GM12878 (cell line): ENCODE data around the gene LRRC75A.

ENCODE experiments used
- ASH2L ChIP-seq: fragments of 300-600, 200-600 bp; sonication (generic); IDR thresholded peaks from 2 replicates; pipeline ENCODE4 v1.6.1; 2017; ENCODE audit warnings: low read depth, mild to moderate bottlenecking, borderline replicate concordance
- BHLHE40 ChIP-seq, 2 experiments: fragments of 450-650 bp in 1 of 2; IDR thresholded peaks; 2 replicates each; pipeline ENCODE4 v1.6.1; 2011 to 2017; ENCODE audit warnings: low read depth in 2 of 2, borderline replicate concordance in 1 of 2, improper control_type of control experiment in 1 of 2, low read length in 1 of 2, mild to moderate bottlenecking in 1 of 2
- CHD2 ChIP-seq: IDR thresholded peaks from 2 replicates; pipeline ENCODE4 v1.6.1; 2011; ENCODE audit warnings: low read depth, low read length, improper control_type of control experiment, borderline replicate concordance
- EP300 ChIP-seq, 2 experiments: fragments of 150-350 bp in 1 of 2; IDR thresholded peaks; 2 replicates each; pipeline ENCODE4 v1.6.1; 2011 to 2012; ENCODE audit warnings: low read depth in 2 of 2, low read length in 2 of 2, borderline replicate concordance in 1 of 2, improper control_type of control experiment in 1 of 2, inconsistent platforms in 1 of 2; ENCODE audit not compliant: control insufficient read depth in 1 of 2
- MTA3 ChIP-seq: IDR thresholded peaks from 2 replicates; pipeline ENCODE4 v1.6.1; 2012; ENCODE audit warnings: low read length, inconsistent platforms, borderline replicate concordance
- NFXL1 ChIP-seq: fragments of 450-650 bp; IDR thresholded peaks from 2 replicates; pipeline ENCODE4 v1.6.1; 2017; ENCODE audit warnings: antibody characterized with exemption, mild to moderate bottlenecking, borderline replicate concordance
- NFYB ChIP-seq: IDR thresholded peaks from 2 replicates; pipeline ENCODE4 v1.6.1; 2011; ENCODE audit warnings: low read depth, mild to moderate bottlenecking, low read length, improper control_type of control experiment, moderate library complexity; ENCODE audit not compliant: insufficient read depth
- POLR2AphosphoS5 ChIP-seq: IDR thresholded peaks from 2 replicates; pipeline ENCODE4 v1.6.1; 2011; ENCODE audit warnings: mild to moderate bottlenecking, low read length, inconsistent platforms
- RCOR1 ChIP-seq: conservative IDR thresholded peaks from 2 replicates; pipeline ENCODE4 v1.6.1; 2012; ENCODE audit warnings: low read depth, low read length, improper control_type of control experiment
- STAT3 ChIP-seq: IDR thresholded peaks from 2 replicates; pipeline ENCODE4 v1.6.1; 2011; ENCODE audit warnings: low read depth, low read length, improper control_type of control experiment
- ZNF384 ChIP-seq: IDR thresholded peaks from 2 replicates; pipeline ENCODE4 v1.6.1; 2012; ENCODE audit warnings: low read depth, mild to moderate bottlenecking, low read length, improper control_type of control experiment, borderline replicate concordance
- TF ChIP-seq, protein P1 (sequence below): fragments of 450-650 bp; IDR thresholded peaks from 2 replicates; pipeline ENCODE4 v1.6.1; 2016; ENCODE audit warnings: mild to moderate bottlenecking
- TF ChIP-seq, protein P2 (sequence below): IDR thresholded peaks from 2 replicates; pipeline ENCODE4 v1.6.1; 2012; ENCODE audit warnings: mild to moderate bottlenecking, low read depth, low read length
- TF ChIP-seq, protein P3 (sequence below), 3 experiments: IDR thresholded peaks in 2 of 3; conservative IDR thresholded peaks in 1 of 3; 2 replicates each; pipeline ENCODE4 v1.5.1; 2011; ENCODE audit warnings: low read depth in 3 of 3, low read length in 3 of 3, mild to moderate bottlenecking in 3 of 3, control low read depth in 2 of 3, moderate library complexity in 2 of 3, inconsistent platforms in 1 of 3, mixed read lengths in 1 of 3; ENCODE audit not compliant: control insufficient read depth in 2 of 3, insufficient read depth in 1 of 3; ENCODE audit errors: extremely low read depth in 1 of 3

DNA sequence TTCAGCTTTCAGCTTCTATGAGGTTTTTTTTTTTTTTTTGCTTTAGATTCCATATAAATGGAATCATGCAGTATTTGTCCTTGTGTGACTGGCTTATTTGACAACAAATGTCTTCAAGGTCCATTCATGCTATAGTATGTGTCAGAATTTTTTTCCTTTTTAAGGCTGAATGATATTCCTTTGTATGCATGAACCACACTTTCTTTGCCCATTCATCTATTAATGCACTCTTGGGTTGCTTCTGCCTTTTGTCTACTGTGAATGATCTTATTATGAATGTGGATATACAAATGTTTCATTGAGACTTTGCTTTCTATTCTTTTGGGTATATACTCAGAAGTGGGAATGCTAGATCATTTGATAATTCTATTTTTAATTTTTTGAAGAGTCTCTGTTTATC lies 27.0 kb upstream of the LRRC75A start:
- TF ChIP-seq, protein P1, sequence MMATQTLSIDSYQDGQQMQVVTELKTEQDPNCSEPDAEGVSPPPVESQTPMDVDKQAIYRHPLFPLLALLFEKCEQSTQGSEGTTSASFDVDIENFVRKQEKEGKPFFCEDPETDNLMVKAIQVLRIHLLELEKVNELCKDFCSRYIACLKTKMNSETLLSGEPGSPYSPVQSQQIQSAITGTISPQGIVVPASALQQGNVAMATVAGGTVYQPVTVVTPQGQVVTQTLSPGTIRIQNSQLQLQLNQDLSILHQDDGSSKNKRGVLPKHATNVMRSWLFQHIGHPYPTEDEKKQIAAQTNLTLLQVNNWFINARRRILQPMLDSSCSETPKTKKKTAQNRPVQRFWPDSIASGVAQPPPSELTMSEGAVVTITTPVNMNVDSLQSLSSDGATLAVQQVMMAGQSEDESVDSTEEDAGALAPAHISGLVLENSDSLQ, result no peak
- TF ChIP-seq, protein P2, sequence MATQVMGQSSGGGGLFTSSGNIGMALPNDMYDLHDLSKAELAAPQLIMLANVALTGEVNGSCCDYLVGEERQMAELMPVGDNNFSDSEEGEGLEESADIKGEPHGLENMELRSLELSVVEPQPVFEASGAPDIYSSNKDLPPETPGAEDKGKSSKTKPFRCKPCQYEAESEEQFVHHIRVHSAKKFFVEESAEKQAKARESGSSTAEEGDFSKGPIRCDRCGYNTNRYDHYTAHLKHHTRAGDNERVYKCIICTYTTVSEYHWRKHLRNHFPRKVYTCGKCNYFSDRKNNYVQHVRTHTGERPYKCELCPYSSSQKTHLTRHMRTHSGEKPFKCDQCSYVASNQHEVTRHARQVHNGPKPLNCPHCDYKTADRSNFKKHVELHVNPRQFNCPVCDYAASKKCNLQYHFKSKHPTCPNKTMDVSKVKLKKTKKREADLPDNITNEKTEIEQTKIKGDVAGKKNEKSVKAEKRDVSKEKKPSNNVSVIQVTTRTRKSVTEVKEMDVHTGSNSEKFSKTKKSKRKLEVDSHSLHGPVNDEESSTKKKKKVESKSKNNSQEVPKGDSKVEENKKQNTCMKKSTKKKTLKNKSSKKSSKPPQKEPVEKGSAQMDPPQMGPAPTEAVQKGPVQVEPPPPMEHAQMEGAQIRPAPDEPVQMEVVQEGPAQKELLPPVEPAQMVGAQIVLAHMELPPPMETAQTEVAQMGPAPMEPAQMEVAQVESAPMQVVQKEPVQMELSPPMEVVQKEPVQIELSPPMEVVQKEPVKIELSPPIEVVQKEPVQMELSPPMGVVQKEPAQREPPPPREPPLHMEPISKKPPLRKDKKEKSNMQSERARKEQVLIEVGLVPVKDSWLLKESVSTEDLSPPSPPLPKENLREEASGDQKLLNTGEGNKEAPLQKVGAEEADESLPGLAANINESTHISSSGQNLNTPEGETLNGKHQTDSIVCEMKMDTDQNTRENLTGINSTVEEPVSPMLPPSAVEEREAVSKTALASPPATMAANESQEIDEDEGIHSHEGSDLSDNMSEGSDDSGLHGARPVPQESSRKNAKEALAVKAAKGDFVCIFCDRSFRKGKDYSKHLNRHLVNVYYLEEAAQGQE, result no peak
- no peak for TF ChIP-seq BHLHE40 (IDR thresholded peaks at IDR 0.05; ENCODE audit: borderline replicate concordance in 1 of 2, low read depth in 2 of 2, low read length in 1 of 2)
- TF ChIP-seq, protein P3, sequence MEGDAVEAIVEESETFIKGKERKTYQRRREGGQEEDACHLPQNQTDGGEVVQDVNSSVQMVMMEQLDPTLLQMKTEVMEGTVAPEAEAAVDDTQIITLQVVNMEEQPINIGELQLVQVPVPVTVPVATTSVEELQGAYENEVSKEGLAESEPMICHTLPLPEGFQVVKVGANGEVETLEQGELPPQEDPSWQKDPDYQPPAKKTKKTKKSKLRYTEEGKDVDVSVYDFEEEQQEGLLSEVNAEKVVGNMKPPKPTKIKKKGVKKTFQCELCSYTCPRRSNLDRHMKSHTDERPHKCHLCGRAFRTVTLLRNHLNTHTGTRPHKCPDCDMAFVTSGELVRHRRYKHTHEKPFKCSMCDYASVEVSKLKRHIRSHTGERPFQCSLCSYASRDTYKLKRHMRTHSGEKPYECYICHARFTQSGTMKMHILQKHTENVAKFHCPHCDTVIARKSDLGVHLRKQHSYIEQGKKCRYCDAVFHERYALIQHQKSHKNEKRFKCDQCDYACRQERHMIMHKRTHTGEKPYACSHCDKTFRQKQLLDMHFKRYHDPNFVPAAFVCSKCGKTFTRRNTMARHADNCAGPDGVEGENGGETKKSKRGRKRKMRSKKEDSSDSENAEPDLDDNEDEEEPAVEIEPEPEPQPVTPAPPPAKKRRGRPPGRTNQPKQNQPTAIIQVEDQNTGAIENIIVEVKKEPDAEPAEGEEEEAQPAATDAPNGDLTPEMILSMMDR (IDR thresholded peaks at IDR 0.05 in 2 of 3, conservative IDR thresholded peaks at IDR 0.05 in 1 of 3; ENCODE audit: control insufficient read depth in 2 of 3, extremely low read depth in 1 of 3, insufficient read depth in 1 of 3, low read depth in 3 of 3, low read length in 3 of 3), result no peak
- TF ChIP-seq MTA3, result no peak
- no peak for TF ChIP-seq NFXL1
- no peak for TF ChIP-seq ASH2L
- no peak for TF ChIP-seq ZNF384
- TF ChIP-seq STAT3, result no peak
- no peak for TF ChIP-seq NFYB
- no peak for TF ChIP-seq CHD2
- no peak for TF ChIP-seq EP300 (IDR thresholded peaks at IDR 0.05; ENCODE audit: borderline replicate concordance in 1 of 2, control insufficient read depth in 1 of 2, low read depth in 2 of 2, low read length in 2 of 2)
- no peak for TF ChIP-seq RCOR1
- no peak for TF ChIP-seq POLR2AphosphoS5
